ENCODE results near the gene CGB3.

DNA sequence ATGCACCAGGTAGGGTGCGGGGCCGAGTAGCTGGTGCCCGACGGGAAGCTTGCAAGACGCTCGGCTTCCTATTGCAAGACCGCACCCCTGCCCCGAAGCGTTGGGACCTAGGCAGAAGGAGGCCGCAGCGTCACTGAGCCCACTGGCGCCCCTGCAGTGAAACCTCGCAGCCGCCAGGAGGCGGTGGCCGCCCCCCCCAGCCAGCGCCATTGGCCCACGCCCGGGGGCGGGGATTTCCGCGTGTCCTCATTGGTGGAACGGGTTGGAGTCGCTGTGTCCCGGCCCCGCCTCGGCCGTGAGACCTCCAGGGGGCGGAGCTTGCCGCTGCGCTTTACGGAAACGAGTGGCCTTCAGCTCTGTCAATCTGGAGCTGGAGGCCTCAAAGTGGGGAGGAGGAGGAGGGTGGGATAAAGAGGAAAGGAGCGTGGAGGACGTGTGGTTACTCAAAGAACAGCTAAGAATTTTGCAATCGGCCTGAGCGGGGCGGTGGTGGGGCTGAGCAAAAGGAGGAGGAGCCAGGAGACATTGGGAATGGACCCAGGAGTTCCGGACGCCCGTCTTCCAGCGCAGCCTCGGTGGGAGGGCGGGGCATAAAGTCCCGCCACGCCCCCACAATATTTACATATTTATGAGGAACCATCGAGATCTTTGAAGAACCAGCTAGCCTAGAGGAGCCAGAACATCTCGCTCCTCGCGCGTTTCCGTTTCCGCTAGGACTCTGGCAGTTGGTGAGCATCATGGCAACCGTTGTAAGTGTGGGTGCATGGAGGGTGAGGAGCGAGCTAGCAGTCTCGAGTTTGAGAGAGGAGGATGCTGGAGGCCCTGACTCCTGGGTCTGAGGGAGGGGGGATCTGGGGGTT lies 30.7 kb downstream of the CGB3 start, which contains the start of the genes GYS1 and RUVBL2:
- no peak for TF ChIP-seq ZFP41 (tag by site-specific recombination; IDR thresholded peaks at IDR 0.05; ENCODE audit: borderline replicate concordance)
- peak; percentile 100 for TF ChIP-seq ZNF366 (tag by site-specific recombination; conservative IDR thresholded peaks at IDR 0.05)
- TF ChIP-seq ZNF175 (tag by site-specific recombination; IDR thresholded peaks at IDR 0.05): no peak
- TF ChIP-seq SP2 (tag by site-specific recombination; IDR thresholded peaks at IDR 0.05): peak; percentile 98
- TF ChIP-seq, protein P1, sequence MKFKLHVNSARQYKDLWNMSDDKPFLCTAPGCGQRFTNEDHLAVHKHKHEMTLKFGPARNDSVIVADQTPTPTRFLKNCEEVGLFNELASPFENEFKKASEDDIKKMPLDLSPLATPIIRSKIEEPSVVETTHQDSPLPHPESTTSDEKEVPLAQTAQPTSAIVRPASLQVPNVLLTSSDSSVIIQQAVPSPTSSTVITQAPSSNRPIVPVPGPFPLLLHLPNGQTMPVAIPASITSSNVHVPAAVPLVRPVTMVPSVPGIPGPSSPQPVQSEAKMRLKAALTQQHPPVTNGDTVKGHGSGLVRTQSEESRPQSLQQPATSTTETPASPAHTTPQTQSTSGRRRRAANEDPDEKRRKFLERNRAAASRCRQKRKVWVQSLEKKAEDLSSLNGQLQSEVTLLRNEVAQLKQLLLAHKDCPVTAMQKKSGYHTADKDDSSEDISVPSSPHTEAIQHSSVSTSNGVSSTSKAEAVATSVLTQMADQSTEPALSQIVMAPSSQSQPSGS (tag by site-specific recombination; IDR thresholded peaks at IDR 0.05; ENCODE audit: low read depth): no peak
- TF ChIP-seq, protein P2, sequence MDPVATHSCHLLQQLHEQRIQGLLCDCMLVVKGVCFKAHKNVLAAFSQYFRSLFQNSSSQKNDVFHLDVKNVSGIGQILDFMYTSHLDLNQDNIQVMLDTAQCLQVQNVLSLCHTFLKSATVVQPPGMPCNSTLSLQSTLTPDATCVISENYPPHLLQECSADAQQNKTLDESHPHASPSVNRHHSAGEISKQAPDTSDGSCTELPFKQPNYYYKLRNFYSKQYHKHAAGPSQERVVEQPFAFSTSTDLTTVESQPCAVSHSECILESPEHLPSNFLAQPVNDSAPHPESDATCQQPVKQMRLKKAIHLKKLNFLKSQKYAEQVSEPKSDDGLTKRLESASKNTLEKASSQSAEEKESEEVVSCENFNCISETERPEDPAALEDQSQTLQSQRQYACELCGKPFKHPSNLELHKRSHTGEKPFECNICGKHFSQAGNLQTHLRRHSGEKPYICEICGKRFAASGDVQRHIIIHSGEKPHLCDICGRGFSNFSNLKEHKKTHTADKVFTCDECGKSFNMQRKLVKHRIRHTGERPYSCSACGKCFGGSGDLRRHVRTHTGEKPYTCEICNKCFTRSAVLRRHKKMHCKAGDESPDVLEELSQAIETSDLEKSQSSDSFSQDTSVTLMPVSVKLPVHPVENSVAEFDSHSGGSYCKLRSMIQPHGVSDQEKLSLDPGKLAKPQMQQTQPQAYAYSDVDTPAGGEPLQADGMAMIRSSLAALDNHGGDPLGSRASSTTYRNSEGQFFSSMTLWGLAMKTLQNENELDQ (tag by site-specific recombination; IDR thresholded peaks at IDR 0.05; ENCODE audit: low read depth): no peak
- TF ChIP-seq OVOL3 (tag by site-specific recombination; IDR thresholded peaks at IDR 0.05): no peak
- TF ChIP-seq, protein P3, sequence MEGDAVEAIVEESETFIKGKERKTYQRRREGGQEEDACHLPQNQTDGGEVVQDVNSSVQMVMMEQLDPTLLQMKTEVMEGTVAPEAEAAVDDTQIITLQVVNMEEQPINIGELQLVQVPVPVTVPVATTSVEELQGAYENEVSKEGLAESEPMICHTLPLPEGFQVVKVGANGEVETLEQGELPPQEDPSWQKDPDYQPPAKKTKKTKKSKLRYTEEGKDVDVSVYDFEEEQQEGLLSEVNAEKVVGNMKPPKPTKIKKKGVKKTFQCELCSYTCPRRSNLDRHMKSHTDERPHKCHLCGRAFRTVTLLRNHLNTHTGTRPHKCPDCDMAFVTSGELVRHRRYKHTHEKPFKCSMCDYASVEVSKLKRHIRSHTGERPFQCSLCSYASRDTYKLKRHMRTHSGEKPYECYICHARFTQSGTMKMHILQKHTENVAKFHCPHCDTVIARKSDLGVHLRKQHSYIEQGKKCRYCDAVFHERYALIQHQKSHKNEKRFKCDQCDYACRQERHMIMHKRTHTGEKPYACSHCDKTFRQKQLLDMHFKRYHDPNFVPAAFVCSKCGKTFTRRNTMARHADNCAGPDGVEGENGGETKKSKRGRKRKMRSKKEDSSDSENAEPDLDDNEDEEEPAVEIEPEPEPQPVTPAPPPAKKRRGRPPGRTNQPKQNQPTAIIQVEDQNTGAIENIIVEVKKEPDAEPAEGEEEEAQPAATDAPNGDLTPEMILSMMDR (tag by site-specific recombination; IDR thresholded peaks at IDR 0.05): peak; percentile 100
- TF ChIP-seq ZNF24 (tag by site-specific recombination; IDR thresholded peaks at IDR 0.05): no peak; the same call in 1 of the 2 replicates
- no peak for TF ChIP-seq TCF7L2 (IDR thresholded peaks at IDR 0.05; ENCODE audit: borderline replicate concordance, low read depth, low read length)
- TF ChIP-seq, protein P4, sequence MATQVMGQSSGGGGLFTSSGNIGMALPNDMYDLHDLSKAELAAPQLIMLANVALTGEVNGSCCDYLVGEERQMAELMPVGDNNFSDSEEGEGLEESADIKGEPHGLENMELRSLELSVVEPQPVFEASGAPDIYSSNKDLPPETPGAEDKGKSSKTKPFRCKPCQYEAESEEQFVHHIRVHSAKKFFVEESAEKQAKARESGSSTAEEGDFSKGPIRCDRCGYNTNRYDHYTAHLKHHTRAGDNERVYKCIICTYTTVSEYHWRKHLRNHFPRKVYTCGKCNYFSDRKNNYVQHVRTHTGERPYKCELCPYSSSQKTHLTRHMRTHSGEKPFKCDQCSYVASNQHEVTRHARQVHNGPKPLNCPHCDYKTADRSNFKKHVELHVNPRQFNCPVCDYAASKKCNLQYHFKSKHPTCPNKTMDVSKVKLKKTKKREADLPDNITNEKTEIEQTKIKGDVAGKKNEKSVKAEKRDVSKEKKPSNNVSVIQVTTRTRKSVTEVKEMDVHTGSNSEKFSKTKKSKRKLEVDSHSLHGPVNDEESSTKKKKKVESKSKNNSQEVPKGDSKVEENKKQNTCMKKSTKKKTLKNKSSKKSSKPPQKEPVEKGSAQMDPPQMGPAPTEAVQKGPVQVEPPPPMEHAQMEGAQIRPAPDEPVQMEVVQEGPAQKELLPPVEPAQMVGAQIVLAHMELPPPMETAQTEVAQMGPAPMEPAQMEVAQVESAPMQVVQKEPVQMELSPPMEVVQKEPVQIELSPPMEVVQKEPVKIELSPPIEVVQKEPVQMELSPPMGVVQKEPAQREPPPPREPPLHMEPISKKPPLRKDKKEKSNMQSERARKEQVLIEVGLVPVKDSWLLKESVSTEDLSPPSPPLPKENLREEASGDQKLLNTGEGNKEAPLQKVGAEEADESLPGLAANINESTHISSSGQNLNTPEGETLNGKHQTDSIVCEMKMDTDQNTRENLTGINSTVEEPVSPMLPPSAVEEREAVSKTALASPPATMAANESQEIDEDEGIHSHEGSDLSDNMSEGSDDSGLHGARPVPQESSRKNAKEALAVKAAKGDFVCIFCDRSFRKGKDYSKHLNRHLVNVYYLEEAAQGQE (tag by site-specific recombination; IDR thresholded peaks at IDR 0.05): no peak
- TF ChIP-seq GLIS1 (tag by site-specific recombination; IDR thresholded peaks at IDR 0.05): peak; percentile 58
- TF ChIP-seq ZBTB1 (tag by site-specific recombination; IDR thresholded peaks at IDR 0.05): no peak
- TF ChIP-seq ZNF777 (tag by site-specific recombination; IDR thresholded peaks at IDR 0.05; ENCODE audit: borderline replicate concordance): no peak

Data from HEK293 (cell line).